Esophagus squamous epithelium (tissue), 4 donors: Measurements from ENCODE around the gene ZBTB46.

Source experiments
- POLR2A ChIP-seq, 4 donors: fragments of 450-650 bp; IDR thresholded peaks; one replicate each; pipeline ENCODE4 v1.6.1; 2017; ENCODE audit warnings: antibody characterized with exemption in 4 of 4, mild to moderate bottlenecking in 4 of 4, moderate library complexity in 3 of 4
- TF ChIP-seq, protein P1 (sequence below), 6 experiments: fragments of 450-650 bp in 4 of 6; fragments of 200-600 bp in 2 of 6; sonication (generic) in 2 of 6; IDR thresholded peaks; one replicate each; pipeline ENCODE4 v1.5.1; 2016 to 2019; ENCODE audit warnings: antibody characterized with exemption in 6 of 6, mild to moderate bottlenecking in 4 of 6, moderate library complexity in 4 of 6

DNA sequence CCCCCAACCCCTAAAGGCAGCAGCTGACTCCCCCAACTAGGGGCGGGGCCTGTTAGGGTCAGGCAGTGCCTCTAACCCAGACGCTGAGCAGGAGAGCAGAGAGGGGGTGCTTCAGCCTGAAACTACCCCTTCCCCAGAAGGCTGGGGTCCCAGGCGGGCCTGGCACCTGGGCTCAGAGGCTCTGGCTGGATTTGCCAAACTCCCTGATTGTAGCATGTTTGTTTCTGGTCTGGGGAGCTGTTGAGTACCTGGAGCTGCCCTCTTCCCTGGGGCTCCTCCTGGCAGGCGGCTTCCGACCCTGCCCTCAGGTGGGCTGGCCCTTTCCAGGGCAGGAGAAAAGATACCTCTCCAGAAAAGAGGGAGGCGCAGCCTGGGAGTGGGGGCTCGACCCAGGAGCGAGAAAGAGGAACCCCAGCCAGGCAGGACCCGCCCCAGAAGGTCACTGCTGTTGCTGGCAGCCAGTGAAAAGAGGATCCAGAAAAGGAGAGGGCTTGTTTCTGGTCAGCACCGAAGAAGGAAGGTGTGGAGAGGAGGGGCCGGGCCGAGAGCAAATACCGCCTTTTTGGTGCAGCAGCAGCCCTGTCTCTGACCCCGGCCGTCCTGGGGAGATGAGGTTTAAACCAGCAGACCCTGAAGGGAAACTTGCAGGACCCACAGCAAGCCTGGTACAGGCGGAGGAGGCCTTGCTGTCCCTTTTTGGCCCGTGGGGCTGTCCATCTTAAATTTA lies 29.4 kb upstream of the ZBTB46 start:
- TF ChIP-seq, protein P1, sequence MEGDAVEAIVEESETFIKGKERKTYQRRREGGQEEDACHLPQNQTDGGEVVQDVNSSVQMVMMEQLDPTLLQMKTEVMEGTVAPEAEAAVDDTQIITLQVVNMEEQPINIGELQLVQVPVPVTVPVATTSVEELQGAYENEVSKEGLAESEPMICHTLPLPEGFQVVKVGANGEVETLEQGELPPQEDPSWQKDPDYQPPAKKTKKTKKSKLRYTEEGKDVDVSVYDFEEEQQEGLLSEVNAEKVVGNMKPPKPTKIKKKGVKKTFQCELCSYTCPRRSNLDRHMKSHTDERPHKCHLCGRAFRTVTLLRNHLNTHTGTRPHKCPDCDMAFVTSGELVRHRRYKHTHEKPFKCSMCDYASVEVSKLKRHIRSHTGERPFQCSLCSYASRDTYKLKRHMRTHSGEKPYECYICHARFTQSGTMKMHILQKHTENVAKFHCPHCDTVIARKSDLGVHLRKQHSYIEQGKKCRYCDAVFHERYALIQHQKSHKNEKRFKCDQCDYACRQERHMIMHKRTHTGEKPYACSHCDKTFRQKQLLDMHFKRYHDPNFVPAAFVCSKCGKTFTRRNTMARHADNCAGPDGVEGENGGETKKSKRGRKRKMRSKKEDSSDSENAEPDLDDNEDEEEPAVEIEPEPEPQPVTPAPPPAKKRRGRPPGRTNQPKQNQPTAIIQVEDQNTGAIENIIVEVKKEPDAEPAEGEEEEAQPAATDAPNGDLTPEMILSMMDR (IDR thresholded peaks at IDR 0.05) = no peak
- TF ChIP-seq POLR2A (IDR thresholded peaks at IDR 0.05) = no peak
